Adrenal gland (tissue), 5 donors: ENCODE data around the gene FAM43A.

ENCODE experiments used
- POLR2A ChIP-seq, 2 donors: fragments of 450-650 bp; IDR thresholded peaks; one replicate each; pipeline ENCODE4 v1.6.1; 2017; ENCODE audit warnings: antibody characterized with exemption in 2 of 2, mild to moderate bottlenecking in 2 of 2, moderate library complexity in 1 of 2
- TF ChIP-seq, protein P1 (sequence below), 6 experiments: fragments of 450-650 bp in 4 of 6; fragments of 200-600 bp in 2 of 6; sonication (generic) in 1 of 6; IDR thresholded peaks; 1 replicate in 5 of 6; 2 replicates in 1 of 6; pipeline versions ENCODE4 v1.5.1 to v1.8.0; 2016 to 2021; ENCODE audit warnings: antibody characterized with exemption in 6 of 6, mild to moderate bottlenecking in 2 of 6, moderate library complexity in 1 of 6
- donor health status: DM: no; HTN: no; CAD: no.

DNA sequence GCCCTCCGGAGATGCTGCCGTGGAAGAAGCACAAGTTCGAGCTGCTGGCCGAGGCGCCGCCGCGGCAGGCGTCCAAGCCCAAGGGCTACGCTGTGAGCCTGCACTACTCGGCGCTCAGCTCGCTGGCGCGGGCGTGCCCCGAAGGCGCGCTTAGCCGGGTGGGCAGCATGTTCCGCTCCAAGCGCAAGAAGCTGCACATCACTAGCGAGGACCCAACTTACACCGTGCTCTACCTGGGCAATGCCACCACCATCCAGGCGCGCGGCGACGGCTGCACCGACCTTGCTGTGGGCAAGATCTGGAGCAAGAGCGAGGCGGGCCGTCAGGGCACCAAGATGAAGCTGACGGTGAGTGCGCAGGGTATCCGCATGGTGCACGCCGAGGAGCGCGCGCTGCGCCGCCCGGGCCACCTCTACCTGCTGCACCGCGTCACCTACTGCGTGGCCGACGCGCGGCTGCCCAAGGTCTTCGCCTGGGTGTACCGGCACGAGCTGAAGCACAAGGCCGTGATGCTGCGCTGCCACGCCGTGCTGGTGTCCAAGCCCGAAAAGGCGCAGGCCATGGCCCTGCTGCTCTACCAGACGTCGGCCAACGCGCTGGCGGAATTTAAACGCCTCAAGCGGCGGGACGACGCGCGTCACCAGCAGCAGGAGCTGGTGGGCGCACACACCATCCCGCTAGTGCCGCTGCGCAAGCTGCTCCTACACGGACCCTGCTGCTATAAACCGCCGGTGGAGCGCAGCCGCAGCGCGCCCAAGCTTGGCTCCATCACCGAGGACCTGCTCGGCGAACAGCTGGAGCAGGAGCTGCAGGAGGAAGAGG lies 1.3 kb downstream of the FAM43A start:
- TF ChIP-seq, protein P1, sequence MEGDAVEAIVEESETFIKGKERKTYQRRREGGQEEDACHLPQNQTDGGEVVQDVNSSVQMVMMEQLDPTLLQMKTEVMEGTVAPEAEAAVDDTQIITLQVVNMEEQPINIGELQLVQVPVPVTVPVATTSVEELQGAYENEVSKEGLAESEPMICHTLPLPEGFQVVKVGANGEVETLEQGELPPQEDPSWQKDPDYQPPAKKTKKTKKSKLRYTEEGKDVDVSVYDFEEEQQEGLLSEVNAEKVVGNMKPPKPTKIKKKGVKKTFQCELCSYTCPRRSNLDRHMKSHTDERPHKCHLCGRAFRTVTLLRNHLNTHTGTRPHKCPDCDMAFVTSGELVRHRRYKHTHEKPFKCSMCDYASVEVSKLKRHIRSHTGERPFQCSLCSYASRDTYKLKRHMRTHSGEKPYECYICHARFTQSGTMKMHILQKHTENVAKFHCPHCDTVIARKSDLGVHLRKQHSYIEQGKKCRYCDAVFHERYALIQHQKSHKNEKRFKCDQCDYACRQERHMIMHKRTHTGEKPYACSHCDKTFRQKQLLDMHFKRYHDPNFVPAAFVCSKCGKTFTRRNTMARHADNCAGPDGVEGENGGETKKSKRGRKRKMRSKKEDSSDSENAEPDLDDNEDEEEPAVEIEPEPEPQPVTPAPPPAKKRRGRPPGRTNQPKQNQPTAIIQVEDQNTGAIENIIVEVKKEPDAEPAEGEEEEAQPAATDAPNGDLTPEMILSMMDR (IDR thresholded peaks at IDR 0.05): no peak
- no peak for TF ChIP-seq POLR2A (IDR thresholded peaks at IDR 0.05)
